T-cell (primary cell): ENCODE results near the gene SP1. TPM values are rescaled to one million over a fixed set of nuclear protein-coding genes. Genes with fewer than 3 reads are reported as not detected.
"Not testable (repeated sequence)": the region's sequence is repeated elsewhere in the genome, so short reads cannot be mapped to it uniquely, and the experiment has no call there.

ENCODE experiments used
- ATAC-seq, 4 experiments: fragments of 200-7000 bp in 3 of 4; fragments of 150-1000 bp in 1 of 4; cut with Tn5 transposase; replicated peaks in 1 of 4; 1 replicate in 3 of 4; 2 replicates in 1 of 4; pipeline ENCODE4 v1.10.0; 2021; ENCODE audit warnings: moderate library complexity in 3 of 4, mild to moderate bottlenecking in 2 of 4, moderate number of reproducible peaks in 1 of 4
- CTCF ChIA-PET, 2 donors: fragments of 300-600 bp; sonication (Branson Sonifier 250); formaldehyde crosslinking; loops; one replicate each; lab custom pipeline; 2022; ENCODE audit warnings: antibody characterized with exemption in 2 of 2; lab: Charles Lee
- POLR2A ChIA-PET, 2 donors: fragments of 300-600 bp; sonication (Branson Sonifier 250); formaldehyde crosslinking; loops; one replicate each; lab custom pipeline; 2022; ENCODE audit warnings: antibody characterized with exemption in 2 of 2; lab: Charles Lee
- DNase-seq, 35 experiments: peaks; one replicate each; pipeline versions ENCODE4 v3.0.0 to v3.0.0-alpha.2; 2013 to 2023
- H3K27ac ChIP-seq: one replicate; pipeline ENCODE4 v1.5.1; 2013; ENCODE audit warnings: low read length
- H3K27me3 ChIP-seq, 2 experiments: replicated peaks in 1 of 2; 1 replicate in 1 of 2; 2 replicates in 1 of 2; pipeline versions ENCODE4 v1.6.1 to v1.7.0; 2013; ENCODE audit warnings: low read length in 1 of 2, mixed read lengths in 1 of 2; ENCODE audit not compliant: control insufficient read depth in 2 of 2, insufficient read depth in 2 of 2; ENCODE audit errors: extremely low read depth in 1 of 2
- H3K36me3 ChIP-seq, 2 donors: 1 replicate in 1 of 2; 2 replicates in 1 of 2; pipeline versions ENCODE4 v1.6.1 to v1.7.0; 2013; ENCODE audit warnings: low read length in 1 of 2; ENCODE audit not compliant: control insufficient read depth in 2 of 2, insufficient read depth in 1 of 2; ENCODE audit errors: extremely low read depth in 1 of 2
- H3K4me1 ChIP-seq, 2 experiments: 1 replicate in 1 of 2; 2 replicates in 1 of 2; pipeline versions ENCODE4 v1.6.1 to v1.7.0; 2013; ENCODE audit warnings: low read length in 2 of 2, mixed read lengths in 1 of 2; ENCODE audit not compliant: insufficient read depth in 2 of 2, control insufficient read depth in 1 of 2; ENCODE audit errors: extremely low read depth in 1 of 2
- H3K4me3 ChIP-seq, 2 donors: 1 replicate in 1 of 2; 2 replicates in 1 of 2; pipeline versions ENCODE4 v1.5.1 to v1.7.0; 2013; ENCODE audit warnings: mild to moderate bottlenecking in 2 of 2, low read length in 1 of 2, moderate library complexity in 1 of 2; ENCODE audit not compliant: control insufficient read depth in 1 of 2; ENCODE audit errors: extremely low read depth in 1 of 2
- H3K9me3 ChIP-seq: 2 replicates; pipeline ENCODE4 v1.7.0; 2013
- H3K27ac Mint-ChIP-seq, 2 donors: one replicate each; pipeline ENCODE4 v1.8.0; 2020 to 2021; ENCODE audit warnings: mild to moderate bottlenecking in 2 of 2, mixed read lengths in 2 of 2
- H3K27me3 Mint-ChIP-seq, 2 donors: one replicate each; pipeline ENCODE4 v1.8.0; 2021 to 2022; ENCODE audit warnings: mixed read lengths in 2 of 2
- H3K36me3 Mint-ChIP-seq: one replicate; pipeline ENCODE4 v1.8.0; 2021; ENCODE audit warnings: mixed read lengths
- H3K4me1 Mint-ChIP-seq, 3 donors: one replicate each; pipeline ENCODE4 v1.8.0; 2020 to 2022; ENCODE audit warnings: mixed read lengths in 3 of 3, mild to moderate bottlenecking in 1 of 3
- H3K4me3 Mint-ChIP-seq, 3 donors: one replicate each; pipeline ENCODE4 v1.8.0; 2020 to 2022; ENCODE audit warnings: mild to moderate bottlenecking in 3 of 3, mixed read lengths in 3 of 3, moderate library complexity in 3 of 3
- H3K9me3 Mint-ChIP-seq, 3 donors: one replicate each; pipeline ENCODE4 v1.8.0; 2020 to 2022; ENCODE audit warnings: mixed read lengths in 3 of 3
- WGBS: methylation state at CpG from one replicate; pipeline ENCODE4 v1.1.5; 2013; ENCODE audit warnings: missing lambda C conversion rate; ENCODE audit not compliant: insufficient coverage; 5-methylcytosine and 5-hydroxymethylcytosine counted together
- total RNA-seq, 35 experiments: library from RNA in 6 of 35; stranded (reverse) in 6 of 35; fragments of 120-200 nt in 1 of 35; gene quantifications; one replicate each; pipeline versions ENCODE4 v1.2.1 to v1.2.4 and lab custom pipeline; 2013 to 2026

Gene SP1
- total RNA-seq, 5 donors from 2014 or later (not counting 1 experiment from before 2014, with no cell fraction given): 72.7 to 109 (median 96.6) TPM

- peaks cover 5 to 11% (median 8%) of the 10 kb centered on the region in 3 donors for H3K4me1 Mint-ChIP-seq
- H3K9me3 ChIP-seq, H3K27ac ChIP-seq, DNase-seq, H3K4me1 ChIP-seq, H3K27me3 ChIP-seq, H3K36me3 Mint-ChIP-seq, H3K27ac Mint-ChIP-seq, H3K27me3 Mint-ChIP-seq, H3K36me3 ChIP-seq, H3K4me3 Mint-ChIP-seq, ATAC-seq, H3K9me3 Mint-ChIP-seq, H3K4me3 ChIP-seq: not testable (repeated sequence)
- no CpG with 5 or more reads among the region's 10 CpGs for WGBS
- POLR2A ChIA-PET: interaction anchor here in 1 of 2 donors (1.0 kb wide), 1 partner anchor 14 kb away, joined by 3 read pairs; no protein-coding TSS in a partner anchor
- CTCF ChIA-PET: interaction anchor here in 1 of 2 donors (0.8 to 1.2 kb wide), 2 partner anchors 9 to 60 kb away, joined by 3 to 4 read pairs; no protein-coding TSS in a partner anchor
Measured at GRCh38 chr12:53361638-53362037, 18.3 kb upstream of the SP1 start.

GRCh38 chr12:53365245-53365904, 14.6 kb upstream of the SP1 start:
- DNase-seq: no peak
- POLR2A ChIA-PET: no interaction called here
- Histone ChIP-seq H3K4me3 (no peak overlapping the region), H3K36me3 (no peaks in the 10 kb centered on the region), H3K9me3 (no peaks in the 10 kb centered on the region), H3K27me3 (no peaks in the 10 kb centered on the region), H3K27ac (no peak overlapping the region), H3K4me1 (peaks cover 2 to 27% of the 10 kb centered on the region in 2 experiments)
- no peaks in the 10 kb centered on the region for H3K36me3 Mint-ChIP-seq
- no CpG with 5 or more reads among the region's 4 CpGs for WGBS
- CTCF ChIA-PET: interaction anchor here in 1 of 2 donors (0.7 kb wide), 1 partner anchor 381 kb away, joined by 4 read pairs; no protein-coding TSS in a partner anchor
- ATAC-seq: no peak
- H3K9me3 Mint-ChIP-seq: no peaks in the 10 kb centered on the region
- peaks cover 8 to 15% (median 11%) of the 10 kb centered on the region in 3 donors for H3K4me1 Mint-ChIP-seq
- peak overlapping the region in 1 of 3 donors; percentile 38 for H3K4me3 Mint-ChIP-seq
- no peaks in the 10 kb centered on the region for H3K27me3 Mint-ChIP-seq
- peak overlapping the region; percentile 77 to 87 for H3K27ac Mint-ChIP-seq

GRCh38 chr12:53373554-53374133, 6.3 kb upstream of the SP1 start:
- peaks cover 9 to 44% of the 10 kb centered on the region in 2 experiments for H3K4me1 ChIP-seq
- Mint-ChIP-seq H3K4me3 (peak overlapping the region in 1 of 3 donors; percentile 17), H3K4me1 (peaks cover 29 to 38% (median 30%) of the 10 kb centered on the region in 3 donors), H3K27ac (peak overlapping the region; percentile 80 to 84)
- not testable (repeated sequence) for H3K27me3 ChIP-seq, H3K36me3 ChIP-seq, H3K9me3 ChIP-seq, ATAC-seq, H3K36me3 Mint-ChIP-seq, H3K9me3 Mint-ChIP-seq, H3K27me3 Mint-ChIP-seq, H3K4me3 ChIP-seq
- peak overlapping the region; percentile 8 for H3K27ac ChIP-seq
- ChIA-PET POLR2A (interaction anchor here in 1 of 2 donors (0.5 kb wide), 1 partner anchor 66 kb away, joined by 11 read pairs; no protein-coding TSS in a partner anchor), CTCF (interaction anchor here in 1 of 2 donors (0.7 kb wide), 1 partner anchor 339 kb away, joined by 3 read pairs; no protein-coding TSS in a partner anchor)
- 80% methylated on average over 2 of the region's 6 CpGs for WGBS
- DNase-seq: peak in 1 of 35 experiments; percentile 17

- H3K4me1 Mint-ChIP-seq: peaks cover 28 to 36% (median 29%) of the 10 kb centered on the region in 3 donors
- peak overlapping the region; percentile 80 to 84 for H3K27ac Mint-ChIP-seq
- H3K27ac ChIP-seq, H3K36me3 ChIP-seq, H3K27me3 ChIP-seq, H3K9me3 Mint-ChIP-seq, H3K4me3 Mint-ChIP-seq, H3K4me3 ChIP-seq, H3K27me3 Mint-ChIP-seq, H3K9me3 ChIP-seq, ATAC-seq, H3K36me3 Mint-ChIP-seq, POLR2A ChIA-PET, DNase-seq: not testable (repeated sequence)
- CTCF ChIA-PET: interaction anchor here (0.6 to 0.7 kb wide), 2 partner anchors 54 to 339 kb away, joined by 3 to 4 read pairs; no protein-coding TSS in a partner anchor
- H3K4me1 ChIP-seq: peaks cover 12 to 45% of the 10 kb centered on the region in 2 experiments
- 79% methylated on average over 8 of the region's 14 CpGs for WGBS
Measured at GRCh38 chr12:53374277-53374676, 5.7 kb upstream of the SP1 start.

GRCh38 chr12:53376747-53377146, 3.2 kb upstream of the SP1 start:
- Mint-ChIP-seq H3K27me3 (no peaks in the 10 kb centered on the region), H3K9me3 (no peaks in the 10 kb centered on the region), H3K27ac (no peak overlapping the region), H3K36me3 (peaks cover 7% of the 10 kb centered on the region), H3K4me1 (peaks cover 27 to 33% (median 28%) of the 10 kb centered on the region in 3 donors), H3K4me3 (no peak overlapping the region)
- POLR2A ChIA-PET: interaction anchor here in 1 of 2 donors (0.6 kb wide), 1 partner anchor 19 kb away, joined by 3 read pairs; no protein-coding TSS in a partner anchor
- H3K36me3 ChIP-seq: peaks cover 0 to under 1% of the 10 kb centered on the region in 2 donors
- CTCF ChIA-PET: interaction anchor here in 1 of 2 donors (0.7 kb wide), 1 partner anchor 59 kb away, joined by 3 read pairs; no protein-coding TSS in a partner anchor
- ATAC-seq (no peak), DNase-seq (no peak)
- peaks cover 14 to 32% of the 10 kb centered on the region in 2 experiments for H3K4me1 ChIP-seq
- H3K27me3 ChIP-seq: no peaks in the 10 kb centered on the region
- no peak overlapping the region for H3K27ac ChIP-seq
- H3K4me3 ChIP-seq: no peak overlapping the region
- no CpG with 5 or more reads among the region's 2 CpGs for WGBS
- no peaks in the 10 kb centered on the region for H3K9me3 ChIP-seq

GRCh38 chr12:53378222-53378621, 1.8 kb upstream of the SP1 start:
- Mint-ChIP-seq H3K4me1 (peaks cover 32 to 39% (median 33%) of the 10 kb centered on the region in 3 donors), H3K4me3 (no peak overlapping the region), H3K36me3 (peaks cover 22% of the 10 kb centered on the region), H3K9me3 (no peaks in the 10 kb centered on the region), H3K27ac (peak overlapping the region in 1 of 2 donors; percentile 39), H3K27me3 (no peaks in the 10 kb centered on the region)
- Histone ChIP-seq H3K4me1 (peaks cover 26 to 38% of the 10 kb centered on the region in 2 experiments), H3K27me3 (no peaks in the 10 kb centered on the region), H3K4me3 (no peak overlapping the region), H3K36me3 (peaks cover 3 to 15% of the 10 kb centered on the region in 2 donors), H3K9me3 (no peaks in the 10 kb centered on the region), H3K27ac (peak overlapping the region; percentile 64)
- POLR2A ChIA-PET: interaction anchor here (0.6 kb wide), 2 partner anchors 20 to 23 kb away, joined by 3 to 10 read pairs; no protein-coding TSS in a partner anchor
- DNase-seq (no peak), ATAC-seq (no peak)
- WGBS: 90% methylated on average over 3 of the region's 12 CpGs
- CTCF ChIA-PET: interaction anchor here in 1 of 2 donors (1.2 to 2.4 kb wide), 5 partner anchors 26 to 98 kb away, joined by 3 to 31 read pairs (median 16); partner anchors contain the start of gene AAAS
